ENCODE results near the gene CFAP210.
A peak's percentile ranks its signal among the peaks of the same experiment; 100 is the strongest.

CFAP210 gene

GRCh38 chr2:169694113-169694893 lies at the start of gene CFAP210, which contains the start of gene PHOSPHO2:
TSS of gene CFAP210 (minus strand) at chr2:169694405. CDS start at chr2:169694327, 78 bp downstream.
TSS of gene PHOSPHO2 (plus strand) at chr2:169694469. CDS start at chr2:169700972, 6,503 bp downstream.
- peak; percentile 98 for DNase-seq

DNA sequence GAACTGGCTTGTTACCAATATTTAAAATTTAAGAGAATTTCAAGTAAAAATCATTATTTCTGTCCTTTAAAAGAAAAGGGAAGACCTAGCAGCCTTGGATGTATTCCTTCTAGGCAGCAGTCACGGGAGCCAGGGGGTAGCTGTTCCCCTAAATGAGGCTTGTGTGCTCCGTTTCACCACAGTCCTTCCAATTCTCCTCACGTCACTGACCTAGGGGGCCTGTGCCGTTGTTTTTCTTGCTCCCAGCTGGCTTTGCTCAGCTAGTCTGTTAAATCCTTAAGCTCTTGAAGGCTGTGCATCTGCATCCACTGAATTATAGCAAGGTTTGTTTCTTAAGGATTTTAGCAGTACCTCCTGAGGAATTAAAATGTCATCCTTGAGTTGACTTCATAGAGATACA lies 49.3 kb upstream of the CFAP210 start:
- DNase-seq, result no peak

DNA sequence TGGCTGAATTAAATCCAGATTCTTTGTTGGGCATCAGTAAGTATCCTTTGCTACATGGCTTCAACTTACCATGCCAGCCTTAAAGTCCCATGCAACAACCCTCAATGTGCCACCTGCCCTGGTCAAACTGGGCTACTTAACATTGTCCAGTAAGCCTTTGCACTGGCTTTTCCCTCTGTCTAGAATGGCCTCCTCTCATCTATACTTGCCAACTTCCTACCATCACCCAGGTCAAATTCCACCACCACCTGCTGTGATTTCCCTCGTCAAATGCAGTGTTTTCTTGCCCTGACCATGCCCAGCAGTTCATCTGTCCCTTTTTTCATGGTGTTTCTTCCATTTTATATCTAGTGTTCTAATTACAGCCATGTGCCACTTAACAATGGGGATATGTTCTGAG lies 45.1 kb upstream of the CFAP210 start:
- DNase-seq, result no peak

DNA sequence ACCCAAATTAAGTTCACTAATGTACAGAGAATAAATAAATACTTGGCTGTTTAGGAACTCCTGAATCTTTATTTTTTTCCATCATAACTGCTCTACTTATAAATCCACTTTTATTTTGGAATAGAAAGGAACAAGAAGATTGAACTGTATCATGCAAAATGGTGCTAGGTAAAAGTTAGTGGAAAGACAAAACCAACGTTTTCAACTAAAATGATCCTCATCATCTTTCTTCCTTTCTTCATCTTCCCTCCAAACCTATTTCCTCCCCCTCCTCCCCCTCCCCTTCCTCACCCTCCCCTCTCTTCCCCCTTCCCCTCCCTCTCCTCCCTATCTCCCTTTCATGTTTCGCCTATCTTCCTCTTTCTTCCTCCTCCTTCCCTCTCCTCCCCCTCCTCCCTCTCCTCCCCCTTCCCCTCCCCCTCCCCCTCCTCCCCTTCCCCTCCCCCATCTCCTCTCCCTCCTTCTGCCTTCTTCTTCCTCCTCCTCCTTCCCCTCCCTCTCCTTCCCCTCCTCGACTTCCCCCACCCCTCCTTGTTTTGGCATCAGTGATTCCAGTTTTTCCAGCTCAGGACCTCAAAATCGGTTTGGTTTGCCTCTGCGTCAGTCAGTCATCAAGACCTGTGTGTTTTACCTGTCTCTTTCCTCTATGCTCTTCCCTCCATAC lies 44.5 kb upstream of the CFAP210 start:
- DNase-seq, result no peak

DNA sequence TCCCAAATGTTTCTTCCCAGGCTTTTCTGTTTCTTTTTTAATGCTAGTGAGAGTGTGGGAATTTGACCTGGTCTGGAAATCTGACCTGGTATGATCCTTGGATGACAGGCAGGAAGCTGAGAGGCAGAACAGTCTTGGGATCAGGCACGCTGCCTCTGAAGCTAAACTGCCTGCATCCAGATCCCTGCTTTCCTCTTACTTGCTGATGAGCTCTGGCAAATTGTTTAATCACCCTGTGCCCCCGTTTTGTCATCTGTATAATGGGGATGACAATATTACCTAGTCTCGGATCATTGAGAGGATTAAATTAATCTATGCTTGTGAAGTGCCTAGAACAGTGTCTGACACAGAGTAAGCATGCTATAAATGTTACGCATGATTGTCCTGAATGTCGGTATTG lies 42.7 kb upstream of the CFAP210 start:
- no peak for DNase-seq

DNA sequence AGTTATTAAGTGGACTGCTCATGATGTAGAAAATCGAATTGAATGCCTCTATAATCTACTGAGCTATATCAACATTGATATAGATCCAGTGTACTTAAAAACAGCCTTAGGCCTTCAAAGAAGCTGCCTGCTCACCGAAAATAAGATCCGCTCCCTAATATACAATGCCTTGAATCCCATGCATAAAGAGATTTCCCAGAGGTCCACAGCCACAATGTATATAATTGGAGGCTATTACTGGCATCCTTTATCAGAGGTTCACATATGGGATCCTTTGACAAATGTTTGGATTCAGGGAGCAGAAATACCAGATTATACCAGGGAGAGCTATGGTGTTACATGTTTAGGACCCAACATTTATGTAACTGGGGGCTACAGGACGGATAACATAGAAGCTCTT lies 41.4 kb upstream of the CFAP210 start:
- no peak for DNase-seq

DNA sequence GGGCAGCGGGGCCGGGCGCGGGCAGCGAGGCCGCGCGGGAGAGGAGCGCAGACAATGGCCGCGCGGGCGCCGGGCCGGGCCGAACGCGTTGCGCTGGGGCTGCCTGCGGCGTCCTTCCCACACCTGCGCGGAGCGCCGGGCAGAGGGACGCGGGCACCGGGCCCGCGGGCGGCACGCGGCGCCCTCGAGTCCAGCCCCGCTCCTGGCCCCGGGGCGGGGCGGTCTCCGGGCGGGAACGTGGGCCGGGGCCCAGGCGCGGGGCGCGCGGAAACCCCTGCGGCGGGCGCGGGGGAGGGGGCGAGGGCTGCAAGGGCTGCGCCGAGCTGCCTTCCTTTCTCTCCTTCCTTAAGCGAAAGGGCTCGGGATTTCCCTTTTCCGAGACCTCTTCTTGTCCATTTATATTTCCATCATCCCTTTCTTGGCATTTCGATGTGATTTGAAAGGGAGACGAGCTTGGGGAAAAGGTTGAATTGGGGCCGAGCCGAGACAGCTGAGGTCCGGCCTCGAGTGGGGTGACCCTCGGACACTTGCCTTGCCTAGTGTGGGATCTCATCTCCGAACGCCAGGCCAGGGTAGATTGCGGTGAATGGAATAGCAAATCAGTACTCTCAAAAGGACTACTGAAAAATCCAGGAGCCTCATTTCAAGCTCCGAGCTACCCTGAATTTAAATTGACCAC lies 40.1 kb upstream of the CFAP210 start:
- peak; percentile 38 for DNase-seq

- DNase-seq, result peak; percentile 49
Measured at GRCh38 chr2:169732583-169733358, 38.6 kb upstream of the CFAP210 start.

- DNase-seq, result no peak
Measured at GRCh38 chr2:169732075-169732474, 37.9 kb upstream of the CFAP210 start.

DNA sequence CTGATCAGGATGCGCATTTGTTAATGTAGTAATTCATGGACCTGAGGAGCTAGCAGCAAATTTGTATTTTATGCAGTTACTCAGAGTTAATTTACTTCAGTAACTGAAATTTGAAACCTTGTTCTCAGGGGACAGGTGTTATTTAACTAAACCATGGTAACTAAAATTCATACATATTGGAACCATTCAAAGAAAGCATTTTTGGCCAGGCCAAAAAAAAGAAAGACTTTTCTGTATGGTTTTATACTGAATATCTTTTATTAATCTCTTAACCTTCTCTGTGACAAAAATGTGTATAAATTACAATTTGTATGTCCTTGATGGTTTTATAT lies 35.0 kb upstream of the CFAP210 start:
- DNase-seq, result no peak

- no peak for DNase-seq
Measured at GRCh38 chr2:169727065-169727464, 32.9 kb upstream of the CFAP210 start.

DNA sequence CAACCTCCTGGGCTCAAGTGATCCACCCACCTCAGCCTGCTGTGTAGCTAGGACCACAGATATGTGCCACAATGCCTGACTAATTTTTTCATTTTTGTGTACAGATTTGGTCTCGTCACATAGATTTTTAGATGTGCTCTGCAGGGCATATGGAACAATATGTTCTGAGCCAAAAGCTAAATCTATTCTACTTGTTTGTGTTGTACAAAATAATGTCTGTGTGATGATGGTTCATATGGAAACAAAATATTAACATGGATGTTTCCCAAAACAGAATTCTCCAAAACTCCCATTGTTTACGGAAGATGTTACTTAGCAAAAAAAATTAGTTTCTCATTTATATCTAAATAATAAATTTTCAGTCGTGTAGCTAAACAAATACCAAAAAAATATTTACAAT lies 26.8 kb upstream of the CFAP210 start:
- no peak for DNase-seq

GRCh38 chr2:169718930-169719504 lies 24.8 kb upstream of the CFAP210 start:
- DNase-seq, result no peak

GRCh38 chr2:169717691-169718063 lies 23.5 kb upstream of the CFAP210 start:
- DNase-seq, result no peak

DNA sequence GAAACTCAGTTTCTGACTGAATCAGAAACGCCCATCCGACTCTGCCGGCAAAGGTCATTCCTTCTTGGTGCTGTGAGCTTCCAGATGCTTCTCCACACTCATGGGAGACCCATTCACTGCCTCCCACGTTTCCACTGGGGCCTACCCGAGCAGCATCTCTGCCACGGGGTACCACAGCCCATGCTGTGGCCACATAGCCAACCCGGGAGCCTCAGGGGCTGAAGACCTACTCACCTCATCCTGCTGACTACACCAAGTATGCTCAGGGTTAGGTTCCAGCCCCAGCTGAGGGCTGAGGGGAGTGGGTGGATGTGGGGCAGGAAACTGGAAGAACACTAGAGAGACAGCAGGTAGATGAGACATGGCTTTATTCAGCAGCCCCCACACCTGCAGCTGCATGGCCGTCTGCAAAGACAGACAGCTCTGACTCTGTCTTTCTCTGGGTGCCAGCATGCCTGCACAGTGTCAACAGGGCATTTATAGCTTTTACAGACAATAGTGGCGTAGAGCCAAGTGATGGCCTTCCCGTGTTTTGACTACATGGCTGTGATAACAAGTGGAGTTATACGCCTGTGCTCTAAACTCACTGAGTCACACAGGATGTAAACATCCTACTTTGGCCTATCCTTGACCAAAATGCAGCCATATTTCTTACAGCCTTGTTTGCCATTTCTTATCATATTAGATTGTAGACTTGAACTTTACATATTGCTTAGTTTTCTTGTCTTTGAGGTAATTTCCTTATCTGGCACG lies 22.9 kb upstream of the CFAP210 start:
- DNase-seq, result peak; percentile 42

DNA sequence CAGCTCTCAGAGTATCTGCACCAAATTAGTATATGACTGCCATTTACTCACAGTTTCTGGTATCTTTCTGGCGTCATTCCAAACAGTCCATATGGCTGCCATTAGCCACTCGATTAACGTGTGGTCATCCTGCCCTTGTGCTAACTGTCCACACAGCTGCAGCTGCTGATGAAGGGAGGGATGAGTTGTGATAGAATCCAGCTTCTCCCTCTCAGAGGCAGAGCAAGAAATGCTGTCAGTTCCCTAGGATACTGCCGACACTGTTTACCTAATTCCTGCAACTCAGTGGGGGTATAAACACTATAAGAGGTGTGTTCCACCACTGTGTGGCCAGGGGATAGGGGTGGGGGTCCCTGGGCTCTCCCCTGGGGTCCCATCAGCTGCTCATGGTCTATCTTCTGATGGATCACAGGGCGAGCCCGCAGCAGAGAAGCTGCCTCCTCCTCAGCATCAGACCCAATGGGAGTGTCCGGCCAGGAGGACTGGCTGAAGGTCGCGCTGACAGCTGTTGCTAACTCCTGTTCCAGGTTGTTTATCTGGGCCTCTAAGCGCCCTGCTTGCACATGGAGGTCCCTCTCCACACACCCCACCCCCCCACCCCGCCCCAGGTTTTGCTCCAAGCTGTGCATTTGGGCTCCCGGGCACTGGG lies 22.2 kb upstream of the CFAP210 start:
- DNase-seq, result peak; percentile 75

DNA sequence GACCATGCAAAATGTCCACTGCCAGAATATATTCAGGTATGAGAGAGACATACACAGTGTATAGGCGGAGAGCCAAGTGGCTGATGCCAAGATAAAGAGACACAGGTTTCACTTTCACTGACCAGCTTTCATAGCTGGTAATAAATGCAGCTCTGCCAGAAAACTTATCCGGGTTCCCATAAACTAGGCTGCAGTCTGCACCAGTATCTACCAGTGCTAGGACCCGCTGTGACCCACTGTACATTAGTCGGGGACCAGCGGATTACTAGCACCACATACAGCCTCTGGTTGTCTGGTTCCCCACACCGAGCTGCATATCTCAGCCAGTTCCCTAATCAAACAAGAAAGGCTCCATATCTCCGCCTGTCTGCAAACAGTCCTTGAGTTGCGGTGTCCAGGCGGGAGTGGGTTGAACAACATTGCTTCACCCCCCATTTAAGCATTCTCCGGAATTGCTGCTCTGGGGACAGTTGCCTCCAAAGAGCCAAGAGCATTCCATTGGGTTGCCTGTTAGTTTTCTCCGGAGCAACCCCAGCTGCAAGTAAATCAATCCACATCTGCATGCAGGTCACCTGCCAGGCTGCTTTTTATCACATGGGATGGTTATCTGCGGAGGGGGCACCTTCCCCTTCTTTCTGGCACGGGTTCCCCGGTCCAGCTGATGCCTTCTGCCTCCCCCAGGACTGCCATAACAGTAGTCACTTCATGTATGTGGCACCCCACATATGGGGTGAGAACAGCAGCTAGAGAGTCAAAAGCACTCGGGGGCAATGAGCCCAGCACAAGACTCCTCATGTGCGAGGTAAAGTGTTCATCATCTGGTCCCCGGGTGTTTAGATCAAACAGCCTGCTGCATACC lies 21.4 kb upstream of the CFAP210 start:
- peak; percentile 80 for DNase-seq

DNA sequence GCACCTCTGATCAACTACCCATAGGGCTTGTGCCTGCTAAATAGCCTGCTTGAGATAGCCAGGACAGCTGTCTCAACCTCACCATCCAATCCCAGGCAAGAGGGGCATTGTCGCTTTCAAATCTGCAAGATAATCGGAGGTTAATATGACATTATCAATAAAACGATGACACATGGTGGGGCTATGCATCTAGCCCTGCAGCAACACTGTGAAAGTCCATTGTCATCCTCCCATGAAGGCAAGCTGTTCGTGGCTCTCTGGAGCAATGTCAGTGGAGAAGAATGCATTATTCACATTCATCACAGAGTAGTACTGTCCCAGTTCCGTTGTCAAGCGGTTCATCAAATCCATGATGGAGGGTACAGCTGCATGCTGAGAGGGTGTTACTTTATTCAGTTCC lies 20.5 kb upstream of the CFAP210 start:
- no peak for DNase-seq

- peak; percentile 79 for DNase-seq
Measured at GRCh38 chr2:169713331-169713730, 19.1 kb upstream of the CFAP210 start.

- DNase-seq, result no peak
Measured at GRCh38 chr2:169712791-169713227, 18.6 kb upstream of the CFAP210 start.

Measured in hematopoietic multipotent progenitor cell treated with erythropoietin and hydrocortisone succinate and interleukin-3 and kit ligand, for 6 days (in vitro differentiated cells).